ENCODE data around the gene TRPM4. TPM values are rescaled to one million over a fixed set of nuclear protein-coding genes. Genes with fewer than 3 reads are reported as not detected.
"Not testable (repeated sequence)": the region's sequence is repeated elsewhere in the genome, so short reads cannot be mapped to it uniquely, and the experiment has no call there.

Gene TRPM4
- total RNA-seq, 1 experiment from 2014 or later: 8.4 TPM

DNA sequence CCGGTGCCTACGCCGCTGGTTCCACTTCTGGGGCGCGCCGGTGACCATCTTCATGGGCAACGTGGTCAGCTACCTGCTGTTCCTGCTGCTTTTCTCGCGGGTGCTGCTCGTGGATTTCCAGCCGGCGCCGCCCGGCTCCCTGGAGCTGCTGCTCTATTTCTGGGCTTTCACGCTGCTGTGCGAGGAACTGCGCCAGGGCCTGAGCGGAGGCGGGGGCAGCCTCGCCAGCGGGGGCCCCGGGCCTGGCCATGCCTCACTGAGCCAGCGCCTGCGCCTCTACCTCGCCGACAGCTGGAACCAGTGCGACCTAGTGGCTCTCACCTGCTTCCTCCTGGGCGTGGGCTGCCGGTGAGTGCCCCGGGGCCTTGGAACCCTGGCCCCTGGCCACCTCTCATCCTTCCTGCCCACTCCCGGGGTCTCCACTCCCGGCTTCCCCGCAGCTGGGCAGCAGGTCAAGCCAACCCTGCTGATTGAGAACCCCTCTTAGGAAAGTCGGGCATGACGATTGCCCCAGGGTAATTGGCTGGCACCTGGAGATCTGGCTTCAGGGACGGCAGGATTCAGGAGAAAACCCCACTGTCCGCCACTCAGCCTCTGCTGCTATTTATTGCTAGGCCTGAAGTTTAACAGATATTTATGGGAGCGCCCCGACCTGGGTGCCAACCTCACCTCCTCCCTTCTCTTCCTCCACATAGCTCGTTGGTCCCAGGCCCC, 39.1 kb downstream of the TRPM4 start:
- DNase-seq: no peak
- no peaks in the 10 kb centered on the region for H3K27me3 ChIP-seq
- H3K4me3 ChIP-seq: no peak overlapping the region
- H3K36me3 ChIP-seq: peaks cover 19% of the 10 kb centered on the region
- no peaks in the 10 kb centered on the region for H3K9me3 ChIP-seq

DNA sequence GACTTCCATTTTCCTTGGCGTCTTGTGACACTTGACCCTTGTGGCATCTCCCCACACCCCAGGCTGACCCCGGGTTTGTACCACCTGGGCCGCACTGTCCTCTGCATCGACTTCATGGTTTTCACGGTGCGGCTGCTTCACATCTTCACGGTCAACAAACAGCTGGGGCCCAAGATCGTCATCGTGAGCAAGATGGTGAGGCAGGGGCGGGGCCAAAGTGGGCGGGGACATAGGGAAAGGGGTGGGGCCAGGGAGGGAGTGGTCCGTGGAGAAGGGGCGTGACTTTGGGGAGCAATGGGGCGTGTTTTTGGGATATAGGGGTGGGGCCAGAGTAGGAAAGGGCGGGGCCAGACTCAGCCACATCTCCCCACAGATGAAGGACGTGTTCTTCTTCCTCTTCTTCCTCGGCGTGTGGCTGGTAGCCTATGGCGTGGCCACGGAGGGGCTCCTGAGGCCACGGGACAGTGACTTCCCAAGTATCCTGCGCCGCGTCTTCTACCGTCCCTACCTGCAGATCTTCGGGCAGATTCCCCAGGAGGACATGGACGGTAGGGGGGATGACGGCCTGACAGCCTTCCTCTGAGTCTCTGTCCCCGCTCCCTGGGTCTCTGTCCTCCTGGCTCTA, 42.8 kb downstream of the TRPM4 start:
- Histone ChIP-seq H3K4me3 (no peak overlapping the region), H3K9me3 (no peaks in the 10 kb centered on the region), H3K36me3 (peaks cover 34% of the 10 kb centered on the region), H3K27me3 (no peaks in the 10 kb centered on the region)
- no peak for DNase-seq

DNA sequence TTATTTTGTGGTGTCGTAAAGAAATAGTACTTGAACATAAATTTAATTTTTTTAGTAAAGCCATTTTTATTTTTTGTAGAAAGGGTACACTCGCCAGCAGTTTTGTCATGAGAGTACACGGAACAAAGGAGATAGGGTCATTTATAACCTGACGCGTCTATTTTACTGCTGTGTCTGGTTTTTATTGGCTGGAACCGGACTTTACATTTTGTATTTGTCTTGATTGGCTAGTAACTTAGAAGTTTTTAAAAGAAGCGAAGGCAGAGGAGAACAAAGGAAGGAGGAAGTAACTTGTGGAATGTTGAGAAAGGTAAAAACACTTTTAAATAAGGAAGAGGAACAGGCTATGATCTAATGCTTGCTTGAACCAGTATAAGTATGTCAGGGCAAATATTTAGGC, 43.5 kb downstream of the TRPM4 start:
- H3K36me3 ChIP-seq: peaks cover 37% of the 10 kb centered on the region
- no peaks in the 10 kb centered on the region for H3K9me3 ChIP-seq
- DNase-seq: no peak
- no peak overlapping the region for H3K4me3 ChIP-seq
- H3K27me3 ChIP-seq: no peaks in the 10 kb centered on the region

DNA sequence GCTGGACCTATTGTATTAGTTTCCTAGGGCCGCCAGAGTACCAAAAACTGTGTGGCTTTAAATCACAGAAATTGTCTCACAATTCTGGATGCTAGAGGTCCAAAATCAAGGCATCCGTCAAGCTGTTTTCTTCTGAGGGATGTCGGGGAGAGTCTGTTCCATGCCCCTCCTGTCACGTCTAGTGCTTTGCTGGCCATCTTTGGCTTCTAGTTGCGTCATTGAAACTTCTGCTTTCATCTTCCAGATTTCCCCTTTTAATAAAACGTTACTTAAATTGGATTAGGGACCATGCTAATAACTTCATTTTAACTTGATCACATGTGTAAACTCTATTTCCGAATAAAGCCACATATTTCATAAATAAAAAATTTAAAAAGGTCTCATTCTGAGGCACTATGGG, 47.5 kb downstream of the TRPM4 start:
- Histone ChIP-seq H3K4me3 (no peak overlapping the region), H3K9me3 (no peaks in the 10 kb centered on the region), H3K36me3 (peaks cover 44% of the 10 kb centered on the region), H3K27me3 (no peaks in the 10 kb centered on the region)
- DNase-seq: no peak

DNA sequence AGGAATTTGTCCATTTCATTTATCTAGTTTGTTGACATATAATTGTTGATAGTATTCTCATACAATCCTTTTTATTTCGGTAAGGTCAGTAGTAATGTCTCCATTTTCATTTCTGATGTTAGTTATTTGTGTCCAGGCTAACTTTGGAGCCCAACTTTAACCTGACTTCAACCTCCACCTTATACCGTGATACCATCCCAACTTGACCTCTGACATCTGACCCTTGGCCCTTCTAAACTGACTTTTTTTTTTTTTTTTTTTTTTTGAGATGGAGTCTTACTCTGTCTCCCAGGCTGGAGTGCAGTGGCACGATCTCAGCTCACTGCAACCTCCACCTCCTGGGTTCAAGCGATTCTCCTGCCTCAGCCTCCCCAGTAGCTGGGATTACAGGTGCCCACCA, 51.9 kb downstream of the TRPM4 start:
- not testable (repeated sequence) for DNase-seq, H3K4me3 ChIP-seq

DNA sequence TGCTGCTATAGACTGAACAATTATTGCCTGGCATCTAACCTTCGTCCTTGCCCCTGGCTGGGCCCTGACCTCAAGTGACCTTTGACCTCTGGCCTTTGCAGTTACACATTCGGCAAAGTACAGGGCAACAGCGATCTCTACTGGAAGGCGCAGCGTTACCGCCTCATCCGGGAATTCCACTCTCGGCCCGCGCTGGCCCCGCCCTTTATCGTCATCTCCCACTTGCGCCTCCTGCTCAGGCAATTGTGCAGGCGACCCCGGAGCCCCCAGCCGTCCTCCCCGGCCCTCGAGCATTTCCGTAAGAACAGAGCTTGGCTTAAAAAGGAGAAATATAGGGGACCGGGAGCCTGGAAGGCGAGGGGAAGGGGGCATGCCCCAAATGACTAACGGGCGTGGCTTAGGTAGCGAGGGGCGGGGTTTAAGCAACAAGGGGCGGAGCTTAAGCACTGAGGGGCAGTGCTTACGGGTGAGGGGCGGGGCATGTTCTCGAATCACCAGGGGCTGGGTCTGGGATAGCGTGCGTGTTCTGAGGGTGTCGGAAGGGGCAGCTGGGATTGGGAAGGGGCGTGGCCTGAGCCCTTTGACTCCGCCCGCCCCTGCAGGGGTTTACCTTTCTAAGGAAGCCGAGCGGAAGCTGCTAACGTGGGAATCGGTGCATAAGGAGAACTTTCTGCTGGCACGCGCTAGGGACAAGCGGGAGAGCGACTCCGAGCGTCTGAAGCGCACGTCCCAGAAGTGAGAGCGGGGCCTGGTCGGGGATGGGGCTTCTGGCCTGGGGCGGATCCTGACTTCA, 52.7 kb downstream of the TRPM4 start:
- DNase-seq: no peak
- Histone ChIP-seq H3K27me3 (no peaks in the 10 kb centered on the region), H3K36me3 (peaks cover 34% of the 10 kb centered on the region), H3K4me3 (no peak overlapping the region), H3K9me3 (no peaks in the 10 kb centered on the region)

More for the DNA sequence above, 51.9 kb downstream of the TRPM4 start:
- not testable (repeated sequence) for H3K9me3 ChIP-seq, H3K27me3 ChIP-seq
- peaks cover 34% of the 10 kb centered on the region for H3K36me3 ChIP-seq

DNA sequence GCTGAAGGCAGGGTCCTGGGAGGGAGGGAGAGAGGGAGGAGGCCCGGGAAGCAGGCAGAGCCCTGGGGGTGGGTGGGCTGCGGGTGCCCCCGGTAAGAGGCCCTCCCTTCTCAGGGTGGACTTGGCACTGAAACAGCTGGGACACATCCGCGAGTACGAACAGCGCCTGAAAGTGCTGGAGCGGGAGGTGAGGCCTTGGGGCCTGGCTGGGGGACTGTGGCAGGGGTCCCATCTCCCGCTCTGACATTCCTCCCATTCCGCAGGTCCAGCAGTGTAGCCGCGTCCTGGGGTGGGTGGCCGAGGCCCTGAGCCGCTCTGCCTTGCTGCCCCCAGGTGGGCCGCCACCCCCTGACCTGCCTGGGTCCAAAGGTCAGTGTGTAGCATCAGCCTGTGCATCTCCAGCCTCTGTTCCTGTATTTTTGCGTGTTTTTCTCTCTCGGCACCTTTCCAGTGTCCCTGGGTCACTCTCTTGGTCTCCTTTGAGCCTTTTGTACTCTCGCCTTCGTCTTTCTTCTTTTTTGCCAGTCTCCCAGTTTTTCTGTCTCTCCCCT, 53.4 kb downstream of the TRPM4 start:
- Histone ChIP-seq H3K9me3 (no peaks in the 10 kb centered on the region), H3K4me3 (no peak overlapping the region), H3K27me3 (no peaks in the 10 kb centered on the region), H3K36me3 (peaks cover 31% of the 10 kb centered on the region)
- no peak for DNase-seq

DNA sequence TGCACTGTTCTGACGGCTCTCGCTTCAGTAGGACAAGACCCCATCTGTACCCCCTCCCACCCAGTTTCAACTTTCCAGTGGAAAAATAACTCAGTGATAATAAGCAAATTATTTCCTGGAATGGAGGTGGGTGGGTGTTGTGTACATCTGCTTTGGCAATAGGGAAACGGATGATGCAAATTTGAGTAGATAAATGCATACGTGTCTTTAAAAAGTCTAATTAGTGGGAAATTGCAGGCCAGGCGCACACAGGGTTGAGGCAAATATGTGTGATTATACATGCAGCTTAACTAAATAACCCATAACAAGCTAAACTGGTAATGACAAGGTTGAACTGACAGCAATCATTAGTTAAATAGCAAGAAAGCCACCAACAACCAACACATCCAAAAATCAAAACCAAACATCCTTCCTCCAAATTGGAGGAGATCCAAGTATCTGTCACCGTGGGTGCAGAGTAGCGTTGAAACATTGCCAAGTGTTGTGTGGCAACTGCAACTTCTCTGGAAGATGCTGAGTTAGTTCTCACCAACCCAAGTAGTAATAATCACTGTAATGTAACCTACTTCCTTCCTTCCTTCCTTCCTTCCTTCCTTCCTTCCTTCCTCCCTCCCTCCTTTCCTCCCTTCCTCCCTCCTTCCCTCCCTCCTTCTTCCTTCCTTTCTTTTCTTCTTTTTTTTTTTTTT, 54.6 kb downstream of the TRPM4 start:
- Histone ChIP-seq H3K36me3 (peaks cover 24% of the 10 kb centered on the region), H3K4me3 (no peak overlapping the region), H3K27me3 (no peaks in the 10 kb centered on the region), H3K9me3 (no peaks in the 10 kb centered on the region)
- no peak for DNase-seq

DNA sequence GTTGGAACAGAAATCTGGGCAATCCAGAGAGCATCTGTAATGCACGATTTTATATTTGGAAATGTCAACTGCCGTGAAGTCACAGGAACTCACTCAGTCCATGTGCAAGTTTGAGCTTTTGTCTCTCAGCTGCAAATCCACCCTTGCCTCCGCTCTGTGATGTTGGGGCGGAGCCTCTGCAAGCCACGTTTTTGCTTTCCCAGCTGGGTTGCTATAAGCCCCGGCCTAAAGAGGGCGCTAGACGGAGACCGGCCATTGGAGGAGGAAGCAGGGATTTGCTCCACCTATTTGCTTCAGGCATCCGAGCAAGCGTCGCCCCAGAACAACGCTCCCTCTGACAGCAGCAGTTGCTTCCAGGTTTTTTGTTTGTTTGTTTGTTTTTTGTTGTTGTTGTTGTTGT, 56.2 kb downstream of the TRPM4 start:
- H3K27me3 ChIP-seq: no peaks in the 10 kb centered on the region
- H3K4me3 ChIP-seq: no peak overlapping the region
- peaks cover 24% of the 10 kb centered on the region for H3K36me3 ChIP-seq
- no peak for DNase-seq
- H3K9me3 ChIP-seq: no peaks in the 10 kb centered on the region

DNA sequence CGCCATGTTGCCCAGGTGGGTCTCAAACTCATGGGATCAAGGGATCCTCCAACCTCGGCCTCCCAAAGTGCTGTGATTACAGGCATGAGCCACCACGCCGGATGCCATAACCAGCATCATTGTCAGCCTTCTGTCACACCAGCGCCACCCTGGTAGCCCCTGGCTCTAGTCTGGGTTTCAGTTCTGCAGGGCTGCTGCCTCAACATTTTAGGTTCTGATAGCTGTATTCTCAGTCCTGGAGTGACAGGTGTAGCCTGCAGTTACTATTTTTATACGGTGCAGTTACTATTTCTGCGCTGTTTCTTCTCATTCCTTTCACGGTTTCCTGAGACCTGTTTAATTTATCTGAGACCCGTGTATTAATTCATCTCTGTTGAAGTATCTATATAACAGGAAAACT, 57.1 kb downstream of the TRPM4 start:
- Histone ChIP-seq H3K36me3 (peaks cover 24% of the 10 kb centered on the region), H3K9me3 (no peaks in the 10 kb centered on the region), H3K4me3 (no peak overlapping the region), H3K27me3 (no peaks in the 10 kb centered on the region)
- DNase-seq: no peak

DNA sequence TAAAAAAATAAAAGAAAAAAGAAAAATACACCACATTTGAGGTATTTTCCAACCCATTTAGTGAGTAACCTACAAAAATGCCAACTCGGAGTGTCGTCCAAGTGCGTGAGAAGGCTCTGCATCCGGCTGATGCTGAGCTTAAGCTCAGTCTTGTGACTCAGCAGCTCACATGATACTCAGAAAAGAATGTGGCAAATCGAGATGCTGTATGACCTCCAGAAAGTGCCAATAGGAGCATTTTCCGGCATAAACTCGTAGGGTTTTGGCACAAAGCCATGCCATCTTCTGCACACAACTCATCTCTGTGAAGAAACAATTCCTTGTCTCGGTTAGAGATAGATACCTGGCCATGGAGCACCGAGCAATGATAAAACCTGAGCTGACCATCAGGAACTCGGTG, 58.5 kb downstream of the TRPM4 start:
- DNase-seq: peak; percentile 93
- peaks cover 17% of the 10 kb centered on the region for H3K36me3 ChIP-seq
- no peaks in the 10 kb centered on the region for H3K27me3 ChIP-seq
- no peak overlapping the region for H3K4me3 ChIP-seq
- H3K9me3 ChIP-seq: no peaks in the 10 kb centered on the region

DNA sequence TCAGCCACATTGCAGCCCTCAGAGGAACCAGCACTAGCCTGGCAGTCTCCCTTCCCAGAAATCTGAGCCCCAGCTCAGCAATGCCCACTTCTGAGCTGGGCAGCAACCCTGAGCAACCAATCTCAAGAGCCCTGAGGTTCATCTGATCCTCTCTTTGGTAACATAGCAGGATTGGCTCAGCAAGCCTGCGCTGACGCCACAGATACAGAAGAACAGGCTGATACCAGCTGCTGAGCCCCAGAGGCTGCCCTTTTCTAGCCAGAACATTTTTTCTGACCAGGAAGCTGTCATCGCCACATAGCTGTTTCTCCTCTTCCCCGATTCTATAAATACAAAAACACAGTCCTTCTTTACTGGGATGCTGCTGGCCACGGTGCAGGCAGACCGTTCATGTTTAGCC, 59.8 kb downstream of the TRPM4 start:
- Histone ChIP-seq H3K4me3 (no peak overlapping the region), H3K36me3 (peaks cover 12% of the 10 kb centered on the region), H3K9me3 (peaks cover 3% of the 10 kb centered on the region; the same call in 1 of the 2 replicates), H3K27me3 (no peaks in the 10 kb centered on the region)
- DNase-seq: peak; percentile 59

DNA sequence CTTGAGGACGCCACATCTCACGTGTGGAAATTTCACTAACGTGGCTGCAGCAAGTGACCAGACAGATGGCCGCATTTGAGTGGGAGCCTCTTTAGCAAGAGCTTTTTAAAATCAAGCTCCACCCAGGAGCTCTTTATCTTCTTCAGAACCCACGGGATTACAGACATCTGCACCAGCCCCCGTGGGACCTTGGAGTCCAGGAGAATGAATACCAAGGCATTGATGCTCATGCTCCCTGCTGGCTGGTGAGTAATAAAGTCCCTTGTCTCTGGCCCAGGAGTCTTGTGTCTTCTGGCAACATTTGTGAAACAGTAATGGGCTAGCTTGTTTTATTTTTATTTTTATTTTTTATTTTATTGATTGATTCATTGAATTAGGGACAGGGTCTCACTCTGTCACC, 64.4 kb downstream of the TRPM4 start:
- DNase-seq: peak; percentile 33
- Histone ChIP-seq H3K36me3 (peaks cover 3% of the 10 kb centered on the region; the same call in 1 of the 2 replicates), H3K4me3 (no peak overlapping the region), H3K27me3 (no peaks in the 10 kb centered on the region), H3K9me3 (peaks cover 3% of the 10 kb centered on the region; the same call in 1 of the 2 replicates)

DNA sequence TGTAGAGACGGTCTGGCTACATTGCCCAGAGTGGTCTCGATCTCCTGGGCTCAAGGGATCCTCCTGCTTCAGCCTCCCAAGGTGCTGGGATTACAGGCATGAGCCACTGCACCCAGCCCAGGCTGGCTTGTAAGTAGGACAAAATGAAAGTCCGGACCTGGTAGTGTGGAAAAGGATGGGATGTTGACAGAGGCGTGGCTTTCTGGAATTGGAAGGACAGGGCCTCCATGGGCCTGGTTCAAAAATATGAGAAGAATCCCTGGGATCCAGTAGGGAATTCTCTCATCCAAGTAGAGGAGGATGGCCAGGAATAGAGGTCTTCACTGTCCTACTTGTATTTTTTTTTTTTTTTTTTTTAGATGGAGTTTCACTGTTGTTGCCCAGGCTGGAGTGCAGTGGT, 64.9 kb downstream of the TRPM4 start:
- no peak overlapping the region for H3K4me3 ChIP-seq
- H3K36me3 ChIP-seq: no peaks in the 10 kb centered on the region
- H3K27me3 ChIP-seq: no peaks in the 10 kb centered on the region
- peaks cover 3% of the 10 kb centered on the region; the same call in 1 of the 2 replicates for H3K9me3 ChIP-seq
- no peak for DNase-seq

DNA sequence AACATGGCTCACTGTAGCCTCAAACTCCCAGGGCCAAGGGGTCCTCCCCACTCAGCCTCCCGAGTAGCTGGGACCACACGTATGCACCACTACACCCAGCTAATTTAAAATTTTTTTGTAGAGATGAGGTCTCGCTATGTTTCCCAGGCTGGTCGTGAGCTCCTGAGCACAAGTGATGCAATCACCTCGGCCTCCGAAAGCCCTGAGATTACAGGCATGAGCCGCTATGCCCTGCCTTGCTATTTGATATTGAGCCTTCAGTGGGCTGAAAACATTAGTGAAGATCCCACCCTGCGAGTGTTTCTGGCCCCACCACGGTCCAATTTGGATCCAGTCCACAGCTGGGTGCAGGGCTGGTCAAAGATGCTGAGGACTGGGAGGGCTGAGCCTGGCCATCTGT, 65.9 kb downstream of the TRPM4 start:
- DNase-seq: no peak
- Histone ChIP-seq H3K4me3 (no peak overlapping the region), H3K9me3 (peaks cover 3% of the 10 kb centered on the region; the same call in 1 of the 2 replicates), H3K27me3 (no peaks in the 10 kb centered on the region), H3K36me3 (no peaks in the 10 kb centered on the region)

DNA sequence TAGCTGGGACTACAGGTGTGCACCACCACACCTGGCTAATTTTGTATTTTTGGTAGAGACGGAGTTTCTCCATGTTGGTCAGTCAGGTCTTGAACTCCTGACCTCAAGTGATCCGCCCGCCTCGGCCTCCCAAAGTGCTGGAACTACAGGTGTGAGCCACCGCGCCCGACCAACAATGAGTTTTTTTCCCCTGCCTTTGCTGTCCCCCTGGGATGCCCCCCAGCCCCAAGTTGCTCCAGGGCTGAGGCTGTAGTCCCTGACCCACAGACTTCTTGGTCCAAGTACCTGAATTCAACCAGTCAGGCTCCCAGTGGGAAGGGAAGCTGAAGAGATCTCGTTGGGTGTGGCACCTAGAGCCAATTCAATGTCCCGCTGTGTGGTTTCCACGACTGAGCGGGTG, 66.8 kb downstream of the TRPM4 start:
- H3K9me3 ChIP-seq, H3K4me3 ChIP-seq, H3K36me3 ChIP-seq, DNase-seq, H3K27me3 ChIP-seq: not testable (repeated sequence)

DNA sequence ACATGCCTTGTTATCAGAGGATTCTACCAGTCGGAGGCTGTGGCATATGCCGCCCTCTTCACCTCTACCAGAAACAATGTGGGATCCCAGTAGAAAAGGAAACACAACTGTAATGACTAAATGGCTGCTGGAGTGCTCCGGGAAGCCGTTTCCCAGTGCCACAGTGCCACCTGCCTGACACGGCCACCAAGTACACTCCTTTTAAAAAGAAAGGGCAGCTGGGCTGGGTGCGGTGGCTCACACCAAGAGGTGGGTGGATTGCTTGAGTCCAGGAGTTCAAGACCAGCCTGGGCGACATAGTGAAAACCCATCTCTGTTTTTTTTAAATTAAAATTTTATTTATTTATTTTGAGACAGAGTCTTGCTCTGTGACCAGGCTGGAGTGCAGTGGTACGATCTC, 67.3 kb downstream of the TRPM4 start:
- no peaks in the 10 kb centered on the region for H3K27me3 ChIP-seq
- DNase-seq: peak; percentile 75
- peaks cover 3% of the 10 kb centered on the region; the same call in 1 of the 2 replicates for H3K9me3 ChIP-seq
- no peak overlapping the region for H3K4me3 ChIP-seq
- no peaks in the 10 kb centered on the region for H3K36me3 ChIP-seq
